ENCODE results near the gene ADGRF1.
"Not testable (repeated sequence)": the region's sequence is repeated elsewhere in the genome, so short reads cannot be mapped to it uniquely, and the experiment has no call there.

Gene ADGRF1

GRCh38 chr6:47061309-47062300 is 19.5 kb upstream of the ADGRF1 start:
- no peak for DNase-seq

GRCh38 chr6:47059216-47059885 is 17.2 kb upstream of the ADGRF1 start:
- no peak for DNase-seq

GRCh38 chr6:47057830-47058540 is 15.9 kb upstream of the ADGRF1 start:
- DNase-seq: no peak

- DNase-seq: no peak
Measured at GRCh38 chr6:47056832-47057231, 14.7 kb upstream of the ADGRF1 start.

- DNase-seq: not testable (repeated sequence)
Measured at GRCh38 chr6:47054302-47054701, 12.2 kb upstream of the ADGRF1 start.

- DNase-seq: no peak
Measured at GRCh38 chr6:47048638-47049037, 6.5 kb upstream of the ADGRF1 start.

GRCh38 chr6:47047479-47048407 is 5.6 kb upstream of the ADGRF1 start:
- DNase-seq: peak in 1 of 5 experiments; percentile 73

- DNase-seq: no peak
Measured at GRCh38 chr6:47047097-47047478, 5.0 kb upstream of the ADGRF1 start.

GRCh38 chr6:47044397-47044796 is 2.3 kb upstream of the ADGRF1 start:
- DNase-seq: no peak

GRCh38 chr6:47043286-47043685 is 1.2 kb upstream of the ADGRF1 start:
- no peak for DNase-seq

GRCh38 chr6:47041741-47042140 is 391 bp downstream of the ADGRF1 start:
- no peak for DNase-seq

GRCh38 chr6:47034926-47035325 is 7.2 kb downstream of the ADGRF1 start:
- DNase-seq: no peak

- DNase-seq: no peak
Measured at GRCh38 chr6:47034421-47034820, 7.7 kb downstream of the ADGRF1 start.

- no peak for DNase-seq
Measured at GRCh38 chr6:47032974-47033765, 9.0 kb downstream of the ADGRF1 start.

- no peak for DNase-seq
Measured at GRCh38 chr6:47031656-47032055, 10.5 kb downstream of the ADGRF1 start.

- no peak for DNase-seq
Measured at GRCh38 chr6:47029865-47030561, 12.1 kb downstream of the ADGRF1 start.

GRCh38 chr6:47028835-47029360 is 13.2 kb downstream of the ADGRF1 start:
- no peak for DNase-seq

GRCh38 chr6:47027315-47027714 is 14.8 kb downstream of the ADGRF1 start:
- no peak for DNase-seq

GRCh38 chr6:47026679-47027078 is 15.5 kb downstream of the ADGRF1 start:
- no peak for DNase-seq

- no peak for DNase-seq
Measured at GRCh38 chr6:47023573-47023972, 18.6 kb downstream of the ADGRF1 start.
